Measurements from ENCODE around the gene COL1A1. TPM values are rescaled to one million over a fixed set of nuclear protein-coding genes. Genes with fewer than 3 reads are reported as not detected.

The COL1A1 gene
- total RNA-seq (2021) (20.7 and 29.5 TPM in 2 replicates), Bru-seq, nascent RNA (percentile 44 among the genes with signal in this experiment), BruChase-seq, experiment 1, labeled RNA remaining after a 2-hour chase (percentile 55 among the genes with signal in this experiment), BruChase-seq, experiment 2, labeled RNA remaining after a 6-hour chase (percentile 81 among the genes with signal in this experiment)
- long read RNA-seq, partial matches to known transcripts, result 9 of 13 reads
- long read RNA-seq, other reads (novel, unspliced or antisense), result 4 of 13 reads

DNA sequence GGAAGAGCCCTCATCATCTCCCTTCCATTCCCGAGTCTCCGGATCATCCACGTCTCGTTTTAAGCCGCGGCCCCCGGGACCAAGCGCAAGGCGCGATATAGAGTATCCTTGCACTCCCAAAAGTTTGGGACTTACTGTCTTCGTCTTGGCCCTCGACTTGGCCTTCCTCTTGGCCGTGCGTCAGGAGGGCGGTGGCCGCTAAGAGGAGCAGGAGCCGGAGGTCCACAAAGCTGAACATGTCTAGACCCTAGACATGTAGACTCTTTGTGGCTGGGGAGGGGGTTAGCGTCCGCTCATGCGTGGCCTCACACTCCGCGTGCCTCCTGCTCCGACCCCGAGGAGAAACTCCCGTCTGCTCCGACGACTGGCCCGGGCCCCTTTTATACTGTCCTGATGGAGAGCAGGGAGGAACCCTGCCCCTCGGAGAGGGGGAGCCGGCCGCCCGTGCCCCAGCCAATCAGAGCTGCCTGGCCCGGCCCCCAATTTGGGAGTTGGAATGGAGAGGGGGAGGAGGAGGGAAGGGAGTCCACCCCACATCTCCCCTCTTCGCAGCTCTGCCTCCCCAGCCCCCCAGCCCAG is at the start of gene COL1A1:
Gene COL1A1, minus strand, starts transcription at position 356 of the 579 bp plus-strand sequence. Its CDS starts 118 bp downstream, at position 238.
- Histone ChIP-seq H3K4me3 (peak within 1 kb of the TSS; percentile 62; the same call in 1 of the 2 replicates), H3K4me1 (replicated peaks; ENCODE audit: insufficient read depth) (peaks cover 22% of the 10 kb centered on the region), H3K9me2 (ENCODE audit: insufficient read depth) (no peaks in the 10 kb centered on the region), H3F3A (ENCODE audit: insufficient read depth, low read depth) (peaks cover 15% of the 10 kb centered on the region; the same call in 1 of the 2 replicates), H2AFZ (peak within 1 kb of the TSS; percentile 80), H4K20me1 (ENCODE audit: insufficient read depth) (no peaks in the 10 kb centered on the region), H3K27ac (no peak within 1 kb of the TSS), H3K27me3 (ENCODE audit: insufficient read depth, low read depth) (peaks cover 55% of the 10 kb centered on the region), H3K9me3 (ENCODE audit: insufficient read depth, low read depth) (no peaks in the 10 kb centered on the region), H3K79me2 (ENCODE audit: low read depth) (no peaks in the 10 kb centered on the region), H3K36me3 (ENCODE audit: low read depth) (no peaks in the 10 kb centered on the region), H3K4me2 (peak within 1 kb of the TSS; percentile 92)
- no peak for DNase-seq
- no TSS peak for BruUV-seq (replicated peaks)
- intact Hi-C loops (cut with micrococcal nuclease; ENCODE audit: unreplicated experiment), result loop anchor here (2.0 to 10.0 kb wide), 3 partner anchors 143 to 493 kb away; no protein-coding TSS in a partner anchor
- TF ChIP-seq, protein P1, sequence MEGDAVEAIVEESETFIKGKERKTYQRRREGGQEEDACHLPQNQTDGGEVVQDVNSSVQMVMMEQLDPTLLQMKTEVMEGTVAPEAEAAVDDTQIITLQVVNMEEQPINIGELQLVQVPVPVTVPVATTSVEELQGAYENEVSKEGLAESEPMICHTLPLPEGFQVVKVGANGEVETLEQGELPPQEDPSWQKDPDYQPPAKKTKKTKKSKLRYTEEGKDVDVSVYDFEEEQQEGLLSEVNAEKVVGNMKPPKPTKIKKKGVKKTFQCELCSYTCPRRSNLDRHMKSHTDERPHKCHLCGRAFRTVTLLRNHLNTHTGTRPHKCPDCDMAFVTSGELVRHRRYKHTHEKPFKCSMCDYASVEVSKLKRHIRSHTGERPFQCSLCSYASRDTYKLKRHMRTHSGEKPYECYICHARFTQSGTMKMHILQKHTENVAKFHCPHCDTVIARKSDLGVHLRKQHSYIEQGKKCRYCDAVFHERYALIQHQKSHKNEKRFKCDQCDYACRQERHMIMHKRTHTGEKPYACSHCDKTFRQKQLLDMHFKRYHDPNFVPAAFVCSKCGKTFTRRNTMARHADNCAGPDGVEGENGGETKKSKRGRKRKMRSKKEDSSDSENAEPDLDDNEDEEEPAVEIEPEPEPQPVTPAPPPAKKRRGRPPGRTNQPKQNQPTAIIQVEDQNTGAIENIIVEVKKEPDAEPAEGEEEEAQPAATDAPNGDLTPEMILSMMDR (conservative IDR thresholded peaks at IDR 0.05), result no peak
- no peak for TF ChIP-seq EZH2 (IDR thresholded peaks at IDR 0.05; ENCODE audit: low read depth)
- ChIA-PET POLR2A (ENCODE audit: unreplicated experiment) (no interaction called here), CTCF (interaction anchor here (0.5 to 1.0 kb wide), 2 partner anchors 73 to 452 kb away, joined by 3 to 4 read pairs; partner anchors contain the start of gene TMEM92)

DNA sequence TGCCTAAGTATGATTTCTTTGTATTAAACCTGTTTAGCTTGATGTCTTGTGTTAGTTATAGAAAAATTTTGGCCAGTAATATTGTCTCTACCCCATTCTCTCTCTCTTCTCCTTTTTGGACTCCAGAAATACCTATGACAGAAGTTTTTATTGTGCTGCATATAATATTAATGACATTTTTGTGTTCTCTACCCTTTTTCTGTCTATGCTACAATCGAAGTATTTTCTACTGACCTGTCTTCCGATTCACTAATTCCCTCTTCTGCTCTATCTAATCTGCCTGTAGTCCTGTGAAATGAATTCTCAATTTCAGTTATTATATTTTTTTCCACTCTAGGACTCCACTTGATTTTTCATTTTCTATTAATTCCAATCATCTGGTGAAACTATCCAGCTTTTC is 46.8 kb upstream of the COL1A1 start:
- Histone ChIP-seq H3K9me2 (ENCODE audit: insufficient read depth) (no peaks in the 10 kb centered on the region), H4K20me1 (ENCODE audit: insufficient read depth) (no peaks in the 10 kb centered on the region), H3K9me3 (ENCODE audit: insufficient read depth, low read depth) (peaks cover 11% of the 10 kb centered on the region), H3K27me3 (ENCODE audit: insufficient read depth, low read depth) (peaks cover 8% of the 10 kb centered on the region), H3K4me1 (replicated peaks; ENCODE audit: insufficient read depth) (no peaks in the 10 kb centered on the region), H3F3A (ENCODE audit: insufficient read depth, low read depth) (no peaks in the 10 kb centered on the region), H3K27ac (no peak overlapping the region), H3K36me3 (ENCODE audit: low read depth) (no peaks in the 10 kb centered on the region), H2AFZ (no peak overlapping the region), H3K79me2 (ENCODE audit: low read depth) (no peaks in the 10 kb centered on the region), H3K4me3 (no peak overlapping the region), H3K4me2 (no peak overlapping the region)
- POLR2A ChIA-PET (ENCODE audit: unreplicated experiment), result no interaction called here
- TF ChIP-seq, protein P1 (conservative IDR thresholded peaks at IDR 0.05), result no peak
- TF ChIP-seq EZH2 (IDR thresholded peaks at IDR 0.05; ENCODE audit: low read depth), result no peak
- CTCF ChIA-PET, result no interaction called here
- no peak for DNase-seq
- intact Hi-C loops (cut with micrococcal nuclease; ENCODE audit: unreplicated experiment), result no loop called here
- no TSS peak for BruUV-seq (replicated peaks)

DNA sequence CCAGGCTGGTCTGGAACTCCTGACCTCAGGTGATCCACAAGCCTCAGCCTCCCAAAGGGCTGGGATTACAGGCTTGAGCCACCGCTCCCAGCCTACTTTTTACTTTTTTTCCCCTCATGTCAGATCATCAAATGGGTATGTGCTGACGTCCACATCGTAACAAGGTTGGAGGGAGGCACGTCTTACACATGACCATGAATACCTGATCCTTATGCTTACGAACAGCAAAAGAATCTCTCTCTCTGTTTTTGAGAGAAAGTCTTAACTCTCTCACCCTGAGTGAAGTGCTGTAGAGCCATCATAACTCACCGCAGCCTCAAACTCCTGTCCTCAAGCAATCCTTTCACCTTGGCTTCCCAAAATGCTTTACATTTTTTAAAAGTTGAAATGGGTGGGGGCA is 43.3 kb upstream of the COL1A1 start:
- Histone ChIP-seq H4K20me1 (ENCODE audit: insufficient read depth) (no peaks in the 10 kb centered on the region), H3K9me2 (ENCODE audit: insufficient read depth) (no peaks in the 10 kb centered on the region), H3K4me1 (replicated peaks; ENCODE audit: insufficient read depth) (no peaks in the 10 kb centered on the region), H3K9me3 (ENCODE audit: insufficient read depth, low read depth) (peaks cover 11% of the 10 kb centered on the region), H3K4me3 (no peak overlapping the region), H2AFZ (no peak overlapping the region), H3K27ac (no peak overlapping the region), H3K4me2 (no peak overlapping the region), H3F3A (ENCODE audit: insufficient read depth, low read depth) (no peaks in the 10 kb centered on the region), H3K27me3 (ENCODE audit: insufficient read depth, low read depth) (no peaks in the 10 kb centered on the region), H3K36me3 (ENCODE audit: low read depth) (no peaks in the 10 kb centered on the region), H3K79me2 (ENCODE audit: low read depth) (no peaks in the 10 kb centered on the region)
- DNase-seq, result no peak
- TF ChIP-seq EZH2 (IDR thresholded peaks at IDR 0.05; ENCODE audit: low read depth), result no peak
- TF ChIP-seq, protein P1 (conservative IDR thresholded peaks at IDR 0.05), result no peak
- POLR2A ChIA-PET (ENCODE audit: unreplicated experiment), result no interaction called here
- intact Hi-C loops (cut with micrococcal nuclease; ENCODE audit: unreplicated experiment), result no loop called here
- CTCF ChIA-PET, result interaction anchor here (0.6 kb wide), 1 partner anchor 34 kb away, joined by 20 read pairs; no protein-coding TSS in a partner anchor
- BruUV-seq (replicated peaks), result no TSS peak
